Endothelial cell (in vitro differentiated cells): ENCODE data around the gene DNAJB8. TPM values are rescaled to one million over a fixed set of nuclear protein-coding genes. Genes with fewer than 3 reads are reported as not detected.

Experiments
- DNase-seq: peaks from one replicate; pipeline ENCODE4 v3.0.0; 2021; ENCODE audit warnings: low spot score
- H3K27ac Mint-ChIP-seq: one replicate; pipeline ENCODE4 v1.8.0; 2021; ENCODE audit warnings: mixed read lengths, inconsistent platforms; ENCODE audit not compliant: unreplicated experiment
- H3K27me3 Mint-ChIP-seq: one replicate; pipeline ENCODE4 v1.8.0; 2021; ENCODE audit warnings: mild to moderate bottlenecking, moderate library complexity, mixed read lengths, inconsistent platforms; ENCODE audit not compliant: unreplicated experiment
- H3K36me3 Mint-ChIP-seq: one replicate; pipeline ENCODE4 v1.8.0; 2021; ENCODE audit warnings: mild to moderate bottlenecking, low read depth, mixed read lengths, inconsistent platforms; ENCODE audit not compliant: unreplicated experiment
- H3K4me1 Mint-ChIP-seq: one replicate; pipeline ENCODE4 v1.8.0; 2021; ENCODE audit warnings: mild to moderate bottlenecking, mixed read lengths, inconsistent platforms; ENCODE audit not compliant: unreplicated experiment
- H3K4me3 Mint-ChIP-seq: one replicate; pipeline ENCODE4 v1.8.0; 2021; ENCODE audit warnings: mild to moderate bottlenecking, mixed read lengths, inconsistent platforms; ENCODE audit not compliant: unreplicated experiment
- H3K9me3 Mint-ChIP-seq: one replicate; pipeline ENCODE4 v1.8.0; 2021; ENCODE audit warnings: mixed read lengths, inconsistent platforms; ENCODE audit not compliant: unreplicated experiment
- CTCF ChIP-seq: fragments of 200-600 bp; sonication (generic); IDR thresholded peaks from one replicate; pipeline ENCODE4 v1.5.0; 2021; ENCODE audit warnings: antibody characterized with exemption; ENCODE audit not compliant: unreplicated experiment
- total RNA-seq: library from RNA; stranded (reverse); fragmentation: NEBNext Ultra II Directional; extraction: Animal tissue kit (Norgen Biotek cat#: 25700); gene quantifications from one replicate; pipeline ENCODE4 v1.2.1, GENCODE V29; 2021; ENCODE audit not compliant: unreplicated experiment

DNAJB8 gene
- total RNA-seq, 1 donor from 2014 or later = not detected

- peaks cover 15% of the 10 kb centered on the region for H3K27me3 Mint-ChIP-seq
- no peaks in the 10 kb centered on the region for H3K9me3 Mint-ChIP-seq
- H3K27ac Mint-ChIP-seq = no peak overlapping the region
- DNase-seq = no peak
- no peaks in the 10 kb centered on the region for H3K4me1 Mint-ChIP-seq
- H3K4me3 Mint-ChIP-seq = no peak overlapping the region
- peaks cover 7% of the 10 kb centered on the region for H3K36me3 Mint-ChIP-seq
- no peak for TF ChIP-seq CTCF
Observed at GRCh38 chr3:128458746-128459460, 7.8 kb downstream of the DNAJB8 start.

GRCh38 chr3:128457937-128458336 is 8.8 kb downstream of the DNAJB8 start:
- no peaks in the 10 kb centered on the region for H3K4me1 Mint-ChIP-seq
- H3K4me3 Mint-ChIP-seq = no peak overlapping the region
- H3K9me3 Mint-ChIP-seq = no peaks in the 10 kb centered on the region
- DNase-seq = no peak
- H3K27ac Mint-ChIP-seq = no peak overlapping the region
- peaks cover 7% of the 10 kb centered on the region for H3K36me3 Mint-ChIP-seq
- H3K27me3 Mint-ChIP-seq = peaks cover 15% of the 10 kb centered on the region
- no peak for TF ChIP-seq CTCF

GRCh38 chr3:128456776-128457715 is 9.6 kb downstream of the DNAJB8 start:
- no peak overlapping the region for H3K4me3 Mint-ChIP-seq
- no peaks in the 10 kb centered on the region for H3K9me3 Mint-ChIP-seq
- H3K27me3 Mint-ChIP-seq = peaks cover 11% of the 10 kb centered on the region
- DNase-seq = no peak
- H3K27ac Mint-ChIP-seq = no peak overlapping the region
- TF ChIP-seq CTCF = no peak
- no peaks in the 10 kb centered on the region for H3K4me1 Mint-ChIP-seq
- peaks cover 7% of the 10 kb centered on the region for H3K36me3 Mint-ChIP-seq

GRCh38 chr3:128455786-128456748 is 10.6 kb downstream of the DNAJB8 start:
- no peaks in the 10 kb centered on the region for H3K9me3 Mint-ChIP-seq
- TF ChIP-seq CTCF = no peak
- DNase-seq = no peak
- no peak overlapping the region for H3K4me3 Mint-ChIP-seq
- H3K27me3 Mint-ChIP-seq = peaks cover 16% of the 10 kb centered on the region
- peaks cover 12% of the 10 kb centered on the region for H3K36me3 Mint-ChIP-seq
- no peaks in the 10 kb centered on the region for H3K4me1 Mint-ChIP-seq
- no peak overlapping the region for H3K27ac Mint-ChIP-seq
